ENCODE data around the gene IKZF3.
"Not testable (repeated sequence)": the region's sequence is repeated elsewhere in the genome, so short reads cannot be mapped to it uniquely, and the experiment has no call there.

IKZF3 gene

GRCh38 chr17:39863918-39864746 is at the start of gene IKZF3:
Gene IKZF3, minus strand, starts transcription at chr17:39864312. Its CDS starts 186 bp downstream, at chr17:39864126.
- DNase-seq = peak; percentile 63

- no peak for DNase-seq
These were observed 44.8 kb upstream of the IKZF3 start for GRCh38 chr17:39908789-39909352.

GRCh38 chr17:39904990-39905288 is 40.8 kb upstream of the IKZF3 start:
- DNase-seq = no peak

- DNase-seq = no peak
These were observed 39.2 kb upstream of the IKZF3 start for GRCh38 chr17:39903158-39903884.

- not testable (repeated sequence) for DNase-seq
These were observed 37.9 kb upstream of the IKZF3 start for GRCh38 chr17:39902027-39902426.

GRCh38 chr17:39899215-39899614 is 35.1 kb upstream of the IKZF3 start:
- DNase-seq = no peak

- DNase-seq = no peak
These were observed 34.0 kb upstream of the IKZF3 start for GRCh38 chr17:39898088-39898487.

GRCh38 chr17:39894681-39895376 is 30.7 kb upstream of the IKZF3 start:
- no peak for DNase-seq

GRCh38 chr17:39889200-39889599 is 25.1 kb upstream of the IKZF3 start:
- no peak for DNase-seq

GRCh38 chr17:39887078-39887477 is 23.0 kb upstream of the IKZF3 start:
- DNase-seq = no peak

GRCh38 chr17:39886102-39886501 is 22.0 kb upstream of the IKZF3 start:
- DNase-seq = not testable (repeated sequence)

- no peak for DNase-seq
These were observed 8.6 kb upstream of the IKZF3 start for GRCh38 chr17:39872751-39873150.

- no peak for DNase-seq
These were observed 7.7 kb upstream of the IKZF3 start for GRCh38 chr17:39871801-39872200.

- no peak for DNase-seq
These were observed 6.7 kb upstream of the IKZF3 start for GRCh38 chr17:39870776-39871175.

- no peak for DNase-seq
These were observed 4.4 kb upstream of the IKZF3 start for GRCh38 chr17:39868554-39868942.

- no peak for DNase-seq
These were observed 3.9 kb upstream of the IKZF3 start, which contains the start of gene ZPBP2 for GRCh38 chr17:39867880-39868553. Gene ZPBP2, plus strand, starts transcription at chr17:39868202. Its CDS starts 153 bp downstream, at chr17:39868355.

GRCh38 chr17:39867084-39867879 is 3.2 kb upstream of the IKZF3 start:
- DNase-seq = no peak

GRCh38 chr17:39866013-39866730 is 2.1 kb upstream of the IKZF3 start:
- no peak for DNase-seq

- DNase-seq = no peak
These were observed 731 bp downstream of the IKZF3 start for GRCh38 chr17:39863244-39863917.

GRCh38 chr17:39861235-39861634 is 2.9 kb downstream of the IKZF3 start:
- DNase-seq = no peak

Measured in right forelimb (tissue), 1 donor.